K562 (cell line): Measurements from ENCODE around the gene NR1H2. TPM values are rescaled to one million over a fixed set of nuclear protein-coding genes. Genes with fewer than 3 reads are reported as not detected.

Source experiments
- BRCA1 ChIP-seq, 2 experiments: fragments of 450-650 bp in 1 of 2; sonication (generic) in 1 of 2; formaldehyde crosslinking in 1 of 2; IDR thresholded peaks; 2 replicates each; pipeline versions ENCODE4 v1.5.0 to v1.6.1; 2017 to 2020; ENCODE audit warnings: mild to moderate bottlenecking in 1 of 2, missing genetic modification reagents in 1 of 2
- CREBBP ChIP-seq: IDR thresholded peaks from one replicate; pipeline ENCODE4 v1.6.1; 2012; ENCODE audit warnings: low read depth, mild to moderate bottlenecking, control low read depth, inconsistent platforms, low read length
- E2F6 ChIP-seq, 2 experiments: IDR thresholded peaks; 2 replicates each; pipeline ENCODE4 v1.6.1; 2011; ENCODE audit warnings: borderline replicate concordance in 1 of 2, control low read depth in 1 of 2, low read depth in 1 of 2, low read length in 1 of 2, mild to moderate bottlenecking in 1 of 2, mixed read lengths in 1 of 2, moderate library complexity in 1 of 2; ENCODE audit not compliant: insufficient read depth in 1 of 2, insufficient read length in 1 of 2, poor library complexity in 1 of 2, severe bottlenecking in 1 of 2; ENCODE audit errors: extremely low read depth in 1 of 2
- FOSL1 ChIP-seq: fragments of 200-800 bp; sonication (Bioruptor generic); conservative IDR thresholded peaks from 2 replicates; pipeline ENCODE4 v1.6.1; 2016; ENCODE audit warnings: missing genetic modification characterization, missing compliant biosample characterization
- FOXK1 ChIP-seq: sonication (generic); formaldehyde crosslinking; IDR thresholded peaks from 2 replicates; pipeline ENCODE4 v1.8.0; 2022; ENCODE audit warnings: missing genetic modification reagents, mild to moderate bottlenecking, borderline replicate concordance
- IRF9 ChIP-seq: fragments of 450-650 bp; IDR thresholded peaks from 2 replicates; pipeline ENCODE4 v1.6.1; 2016; ENCODE audit warnings: missing biosample characterization, missing genetic modification characterization
- JUN ChIP-seq, 2 experiments: sonication (generic) in 1 of 2; formaldehyde crosslinking in 1 of 2; IDR thresholded peaks; 2 replicates each; pipeline versions ENCODE4 v1.6.1 to v1.8.0; 2012 to 2022; ENCODE audit warnings: borderline replicate concordance in 2 of 2, mild to moderate bottlenecking in 2 of 2, improper control_type of control experiment in 1 of 2, low read depth in 1 of 2, low read length in 1 of 2, missing genetic modification reagents in 1 of 2
- KDM5B ChIP-seq: fragments of 200-600 bp; sonication (generic); IDR thresholded peaks from 2 replicates; pipeline ENCODE4 v1.6.1; 2012; ENCODE audit warnings: low read depth, mild to moderate bottlenecking, moderate library complexity, low read length, control low read depth, inconsistent platforms; ENCODE audit not compliant: insufficient replicate concordance
- MCM3 ChIP-seq: fragments of 450-650 bp; IDR thresholded peaks from 2 replicates; pipeline ENCODE4 v1.6.1; 2016
- MITF ChIP-seq: IDR thresholded peaks from 2 replicates; pipeline ENCODE4 v1.6.1; 2014; ENCODE audit warnings: antibody characterized with exemption
- SREBF2 ChIP-seq: sonication (generic); formaldehyde crosslinking; IDR thresholded peaks from 2 replicates; pipeline ENCODE4 v1.4.0; 2020; ENCODE audit warnings: mild to moderate bottlenecking, missing genetic modification reagents
- ZFX ChIP-seq: sonication (generic); formaldehyde crosslinking; IDR thresholded peaks from 2 replicates; pipeline ENCODE4 v1.8.0; 2022; ENCODE audit warnings: mild to moderate bottlenecking, missing genetic modification reagents, moderate library complexity
- ZNF174 ChIP-seq: fragments of 250-450 bp; sonication (Bioruptor Pico); IDR thresholded peaks from 2 replicates; pipeline ENCODE4 v1.4.0; 2020; ENCODE audit warnings: mild to moderate bottlenecking
- ZNF217 ChIP-seq: sonication (generic); formaldehyde crosslinking; IDR thresholded peaks from 2 replicates; pipeline ENCODE4 v1.8.0; 2022; ENCODE audit warnings: mild to moderate bottlenecking, missing genetic modification reagents
- ZNF778 ChIP-seq: fragments of 450-650 bp; formaldehyde crosslinking; IDR thresholded peaks from 2 replicates; pipeline ENCODE4 v1.4.0; 2020; ENCODE audit warnings: mild to moderate bottlenecking, moderate library complexity
- polyA plus RNA-seq, 8 experiments: library from polyadenylated mRNA; depleted of rRNA in 4 of 8; stranded (reverse) in 5 of 8; unstranded in 3 of 8; fragments of >200 nt; fragmentation: Nextera tagmentation in 2 of 8; fragmentation: Illumina TruSeq in 1 of 8; extraction: Ambion mirVana in 2 of 8; extraction: Trizol in 1 of 8; gene quantifications; 2 replicates each; pipeline versions ENCODE4 v1.2.1 to v1.2.3, GENCODE V29; 2011 to 2014; ENCODE audit warnings: inconsistent platforms in 1 of 8, missing spikeins in 1 of 8
- total RNA-seq, 7 experiments: library from RNA; depleted of rRNA in 6 of 7; stranded (reverse); fragments of >200 nt in 6 of 7; fragmentation: Illumina TruSeq in 2 of 7; extraction: Trizol in 2 of 7; gene quantifications; 2 replicates each; pipeline versions ENCODE4 v1.2.1 to v1.2.3, GENCODE V29; 2011 to 2021; ENCODE audit warnings: low replicate concordance in 1 of 7
- TF ChIP-seq, protein P1 (sequence below): fragments of 450-650 bp; IDR thresholded peaks from 2 replicates; pipeline ENCODE4 v1.6.1; 2016
- TF ChIP-seq, protein P2 (sequence below): fragments of 450-650 bp; formaldehyde crosslinking; IDR thresholded peaks from 2 replicates; pipeline ENCODE4 v1.4.0; 2022; ENCODE audit warnings: missing genetic modification characterization
- TF ChIP-seq, protein P3 (sequence below): fragments of 250-450 bp; sonication (Bioruptor Pico); IDR thresholded peaks from 2 replicates; pipeline ENCODE4 v1.5.0; 2020; ENCODE audit warnings: mild to moderate bottlenecking

The NR1H2 gene
- total and polyA plus RNA-seq, 9 of the 15 experiments (the other 6 are each of a cell fraction or from before 2014, with no cell fraction given), result 0.11 to 73.8 (median 24.0) TPM

- TF ChIP-seq KDM5B (peak; percentile 83), FOSL1 (tag) (no peak), JUN (IDR thresholded peaks at IDR 0.05; ENCODE audit: borderline replicate concordance, low read depth, low read length) (peak; percentile 61), JUN (CRISPR knock-in tag; IDR thresholded peaks at IDR 0.05; ENCODE audit: borderline replicate concordance) (peak; percentile 8; the same call in 1 of the 2 replicates), CREBBP (no peak), MCM3 (no peak), E2F6 (IDR thresholded peaks at IDR 0.05; ENCODE audit: borderline replicate concordance in 1 of 2, extremely low read depth in 1 of 2, insufficient read depth in 1 of 2, insufficient read length in 1 of 2, low read depth in 1 of 2, low read length in 1 of 2, poor library complexity in 1 of 2, severe bottlenecking in 1 of 2) (peak; percentile 99 to 100), ZNF778 (no peak), FOXK1 (CRISPR knock-in tag) (peak; percentile 92), BRCA1 (IDR thresholded peaks at IDR 0.05) (no peak), BRCA1 (CRISPR knock-in tag; IDR thresholded peaks at IDR 0.05) (0 out of 2 replicates have a peak, but pooled peaks have one; percentile 87), SREBF2 (CRISPR knock-in tag) (no peak), MITF (0 out of 2 replicates have a peak, but pooled peaks have one; percentile 15), IRF9 (tag) (peak; percentile 77), ZFX (peak; percentile 96), ZNF174 (no peak), ZNF217 (CRISPR knock-in tag) (no peak)
- TF ChIP-seq, protein P1, sequence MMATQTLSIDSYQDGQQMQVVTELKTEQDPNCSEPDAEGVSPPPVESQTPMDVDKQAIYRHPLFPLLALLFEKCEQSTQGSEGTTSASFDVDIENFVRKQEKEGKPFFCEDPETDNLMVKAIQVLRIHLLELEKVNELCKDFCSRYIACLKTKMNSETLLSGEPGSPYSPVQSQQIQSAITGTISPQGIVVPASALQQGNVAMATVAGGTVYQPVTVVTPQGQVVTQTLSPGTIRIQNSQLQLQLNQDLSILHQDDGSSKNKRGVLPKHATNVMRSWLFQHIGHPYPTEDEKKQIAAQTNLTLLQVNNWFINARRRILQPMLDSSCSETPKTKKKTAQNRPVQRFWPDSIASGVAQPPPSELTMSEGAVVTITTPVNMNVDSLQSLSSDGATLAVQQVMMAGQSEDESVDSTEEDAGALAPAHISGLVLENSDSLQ, result peak; percentile 93
- TF ChIP-seq, protein P2, sequence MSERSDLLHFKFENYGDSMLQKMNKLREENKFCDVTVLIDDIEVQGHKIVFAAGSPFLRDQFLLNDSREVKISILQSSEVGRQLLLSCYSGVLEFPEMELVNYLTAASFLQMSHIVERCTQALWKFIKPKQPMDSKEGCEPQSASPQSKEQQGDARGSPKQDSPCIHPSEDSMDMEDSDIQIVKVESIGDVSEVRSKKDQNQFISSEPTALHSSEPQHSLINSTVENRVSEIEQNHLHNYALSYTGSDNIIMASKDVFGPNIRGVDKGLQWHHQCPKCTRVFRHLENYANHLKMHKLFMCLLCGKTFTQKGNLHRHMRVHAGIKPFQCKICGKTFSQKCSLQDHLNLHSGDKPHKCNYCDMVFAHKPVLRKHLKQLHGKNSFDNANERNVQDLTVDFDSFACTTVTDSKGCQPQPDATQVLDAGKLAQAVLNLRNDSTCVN (CRISPR knock-in tag), result peak; percentile 37; the same call in 1 of the 2 replicates
- TF ChIP-seq, protein P3, sequence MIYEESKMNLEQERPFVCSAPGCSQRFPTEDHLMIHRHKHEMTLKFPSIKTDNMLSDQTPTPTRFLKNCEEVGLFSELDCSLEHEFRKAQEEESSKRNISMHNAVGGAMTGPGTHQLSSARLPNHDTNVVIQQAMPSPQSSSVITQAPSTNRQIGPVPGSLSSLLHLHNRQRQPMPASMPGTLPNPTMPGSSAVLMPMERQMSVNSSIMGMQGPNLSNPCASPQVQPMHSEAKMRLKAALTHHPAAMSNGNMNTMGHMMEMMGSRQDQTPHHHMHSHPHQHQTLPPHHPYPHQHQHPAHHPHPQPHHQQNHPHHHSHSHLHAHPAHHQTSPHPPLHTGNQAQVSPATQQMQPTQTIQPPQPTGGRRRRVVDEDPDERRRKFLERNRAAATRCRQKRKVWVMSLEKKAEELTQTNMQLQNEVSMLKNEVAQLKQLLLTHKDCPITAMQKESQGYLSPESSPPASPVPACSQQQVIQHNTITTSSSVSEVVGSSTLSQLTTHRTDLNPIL (CRISPR knock-in tag), result no peak
Observed at GRCh38 chr19:50333737-50334617, 42.3 kb upstream of the NR1H2 start (continued).
